Activated CD4-positive, alpha-beta T cell treated with anti-CD3 and anti-CD28 coated beads, Interleukin-2, amount 50 U/mL, for 24 hours (primary cell): ENCODE data around the gene ACTR1B.
"Not testable (repeated sequence)": the region's sequence is repeated elsewhere in the genome, so short reads cannot be mapped to it uniquely, and the experiment has no call there.

Experiments
- DNase-seq, 2 donors: peaks; one replicate each; pipeline ENCODE4 v3.0.0-alpha.2; 2020; ENCODE audit warnings: low read depth in 1 of 2, low spot score in 1 of 2

Gene ACTR1B

GRCh38 chr2:97663962-97664635 is at the start of gene ACTR1B:
ACTR1B (minus strand) TSS chr2:97664044; CDS start chr2:97663890, 154 bp downstream.
- DNase-seq: peak; percentile 88 to 96

- DNase-seq: peak in 1 of 2 donors; percentile 54
Measured at GRCh38 chr2:97712693-97713295, 49.0 kb upstream of the ACTR1B start.

- DNase-seq: not testable (repeated sequence)
Measured at GRCh38 chr2:97712175-97712574, 48.3 kb upstream of the ACTR1B start.

GRCh38 chr2:97711394-97711711 is 47.5 kb upstream of the ACTR1B start:
- DNase-seq: no peak

GRCh38 chr2:97708608-97709007 is 44.8 kb upstream of the ACTR1B start:
- DNase-seq: no peak

- no peak for DNase-seq
Measured at GRCh38 chr2:97708048-97708380, 44.2 kb upstream of the ACTR1B start.

- DNase-seq: no peak
Measured at GRCh38 chr2:97707362-97708047, 43.7 kb upstream of the ACTR1B start.

- no peak for DNase-seq
Measured at GRCh38 chr2:97706708-97707345, 43.0 kb upstream of the ACTR1B start.

GRCh38 chr2:97706112-97706511 is 42.3 kb upstream of the ACTR1B start:
- DNase-seq: no peak

- DNase-seq: no peak
Measured at GRCh38 chr2:97704989-97705388, 41.1 kb upstream of the ACTR1B start.

GRCh38 chr2:97703741-97704140 is 39.9 kb upstream of the ACTR1B start:
- DNase-seq: no peak

GRCh38 chr2:97702731-97703470 is 39.1 kb upstream of the ACTR1B start:
- no peak for DNase-seq

GRCh38 chr2:97701851-97702465 is 38.1 kb upstream of the ACTR1B start:
- no peak for DNase-seq

- DNase-seq: no peak
Measured at GRCh38 chr2:97701186-97701585, 37.3 kb upstream of the ACTR1B start.

GRCh38 chr2:97699765-97700444 is 36.1 kb upstream of the ACTR1B start:
- peak in 1 of 2 donors; percentile 65 for DNase-seq

GRCh38 chr2:97698530-97698929 is 34.7 kb upstream of the ACTR1B start:
- no peak for DNase-seq

- DNase-seq: peak; percentile 91 to 97
Measured at GRCh38 chr2:97697252-97698235, 33.7 kb upstream of the ACTR1B start.

GRCh38 chr2:97695744-97696143 is 31.9 kb upstream of the ACTR1B start:
- no peak for DNase-seq

- no peak for DNase-seq
Measured at GRCh38 chr2:97693476-97693875, 29.6 kb upstream of the ACTR1B start.
